ENCODE data around the gene PTTG1.

Gene PTTG1

DNA sequence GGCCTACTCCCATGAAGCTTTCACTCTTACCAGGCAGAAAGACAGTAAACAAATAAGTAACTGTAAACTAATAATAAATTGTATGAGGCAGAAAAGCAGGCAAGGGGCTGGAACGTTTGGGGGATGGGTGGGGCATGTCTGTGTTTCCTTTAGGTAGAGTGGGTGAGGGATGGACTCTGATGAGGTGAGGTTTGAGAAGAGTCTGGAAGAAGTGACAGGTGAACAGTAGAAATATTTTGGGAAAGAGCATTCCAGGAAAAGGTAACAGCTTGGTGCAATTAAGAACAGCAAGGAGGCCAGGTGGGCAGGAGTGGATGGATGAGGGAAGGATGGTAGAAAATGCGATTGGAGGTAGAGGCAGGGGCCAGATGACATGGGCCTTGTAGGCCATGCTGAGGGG is 56.5 kb downstream of the PTTG1 start:
- no peak overlapping the region for H3K4me3 ChIP-seq (ENCODE audit: control insufficient read depth, low read depth, low read length)
- no peak for TF ChIP-seq CTCF (IDR thresholded peaks at IDR 0.05; ENCODE audit: control insufficient read depth, insufficient read depth, low read depth, low read length, missing control alignments)
- no peak for DNase-seq (ENCODE audit: low read depth)

Measured in AG09309 (cell line).